HEK293 (cell line): Measurements from ENCODE around the gene SUMF1.
A peak's percentile ranks its signal among the peaks of the same experiment; 100 is the strongest.

Experiments used
- HOXA7 ChIP-seq: sonication (generic); formaldehyde crosslinking; IDR thresholded peaks from 2 replicates; pipeline ENCODE4 v1.8.1; 2022; ENCODE audit warnings: missing genetic modification reagents, borderline replicate concordance
- OSR2 ChIP-seq: fragments of 450-650 bp; formaldehyde crosslinking; IDR thresholded peaks from 2 replicates; pipeline ENCODE4 v1.5.1; 2016; ENCODE audit warnings: missing biosample characterization, missing genetic modification characterization
- PBX3 ChIP-seq: sonication (generic); formaldehyde crosslinking; IDR thresholded peaks from 2 replicates; pipeline ENCODE4 v1.8.1; 2022; ENCODE audit warnings: mild to moderate bottlenecking, moderate library complexity, missing genetic modification reagents
- PRDM10 ChIP-seq: fragments of 450-650 bp; formaldehyde crosslinking; IDR thresholded peaks from 2 replicates; pipeline ENCODE4 v1.5.1; 2016; ENCODE audit warnings: missing biosample characterization, missing genetic modification characterization
- SP7 ChIP-seq: fragments of 450-650 bp; formaldehyde crosslinking; IDR thresholded peaks from 2 replicates; pipeline ENCODE4 v1.5.1; 2016; ENCODE audit warnings: missing biosample characterization, missing genetic modification characterization
- TSHZ1 ChIP-seq: fragments of 450-650 bp; formaldehyde crosslinking; IDR thresholded peaks from 2 replicates; pipeline ENCODE4 v1.5.1; 2016; ENCODE audit warnings: missing biosample characterization, missing genetic modification characterization, borderline replicate concordance
- ZBTB7A ChIP-seq: fragments of 450-650 bp; formaldehyde crosslinking; IDR thresholded peaks from 2 replicates; pipeline ENCODE4 v1.5.1; 2016; ENCODE audit warnings: low read depth, missing biosample characterization, missing genetic modification characterization
- ZEB2 ChIP-seq: fragments of 450-650 bp; formaldehyde crosslinking; IDR thresholded peaks from 2 replicates; pipeline ENCODE4 v1.5.1; 2016; ENCODE audit warnings: missing biosample characterization, missing genetic modification characterization
- ZNF132 ChIP-seq: fragments of 450-650 bp; formaldehyde crosslinking; IDR thresholded peaks from 2 replicates; pipeline ENCODE4 v1.5.1; 2017; ENCODE audit warnings: missing biosample characterization, missing genetic modification characterization, borderline replicate concordance
- ZNF24 ChIP-seq: fragments of 450-650 bp; formaldehyde crosslinking; IDR thresholded peaks from 2 replicates; pipeline ENCODE4 v1.5.1; 2016; ENCODE audit warnings: missing biosample characterization, missing genetic modification characterization
- ZNF350 ChIP-seq: fragments of 450-650 bp; formaldehyde crosslinking; IDR thresholded peaks from 2 replicates; pipeline ENCODE4 v1.5.0; 2017; ENCODE audit warnings: missing biosample characterization, mild to moderate bottlenecking, missing genetic modification characterization
- ZNF513 ChIP-seq: fragments of 450-650 bp; IDR thresholded peaks from 2 replicates; pipeline ENCODE4 v1.5.1; 2018; ENCODE audit warnings: missing biosample characterization, missing genetic modification characterization
- ZNF623 ChIP-seq: fragments of 450-650 bp; formaldehyde crosslinking; IDR thresholded peaks from 2 replicates; pipeline ENCODE4 v1.5.1; 2016; ENCODE audit warnings: missing biosample characterization, missing genetic modification characterization
- ZNF701 ChIP-seq: fragments of 450-650 bp; formaldehyde crosslinking; IDR thresholded peaks from 2 replicates; pipeline ENCODE4 v1.5.1; 2016; ENCODE audit warnings: missing biosample characterization, missing genetic modification characterization
- ZNF777 ChIP-seq: fragments of 450-650 bp; formaldehyde crosslinking; IDR thresholded peaks from 2 replicates; pipeline ENCODE4 v1.5.1; 2017; ENCODE audit warnings: missing biosample characterization, missing genetic modification characterization, borderline replicate concordance
- ZNF785 ChIP-seq: fragments of 450-650 bp; formaldehyde crosslinking; IDR thresholded peaks from 2 replicates; pipeline ENCODE4 v1.5.1; 2016; ENCODE audit warnings: missing biosample characterization, missing genetic modification characterization
- ZNF843 ChIP-seq: fragments of 450-650 bp; formaldehyde crosslinking; IDR thresholded peaks from 2 replicates; pipeline ENCODE4 v1.5.1; 2016; ENCODE audit warnings: missing biosample characterization, missing genetic modification characterization
- ZSCAN23 ChIP-seq: fragments of 450-650 bp; formaldehyde crosslinking; IDR thresholded peaks from 2 replicates; pipeline ENCODE4 v1.5.1; 2016; ENCODE audit warnings: missing biosample characterization, missing genetic modification characterization
- TF ChIP-seq, protein P1 (sequence below): fragments of 450-650 bp; formaldehyde crosslinking; IDR thresholded peaks from 2 replicates; pipeline ENCODE4 v1.5.1; 2016; ENCODE audit warnings: missing biosample characterization, missing genetic modification characterization
- TF ChIP-seq, protein P2 (sequence below): fragments of 450-650 bp; formaldehyde crosslinking; IDR thresholded peaks from 2 replicates; pipeline ENCODE4 v1.5.1; 2016; ENCODE audit warnings: missing biosample characterization, missing genetic modification characterization
- TF ChIP-seq, protein P3 (sequence below): fragments of 450-650 bp; formaldehyde crosslinking; IDR thresholded peaks from 2 replicates; pipeline ENCODE4 v1.5.1; 2016; ENCODE audit warnings: missing biosample characterization, missing genetic modification characterization
- TF ChIP-seq, protein P4 (sequence below): fragments of 450-650 bp; formaldehyde crosslinking; IDR thresholded peaks from 2 replicates; pipeline ENCODE4 v1.5.1; 2017; ENCODE audit warnings: missing biosample characterization, missing genetic modification characterization

SUMF1 gene

DNA sequence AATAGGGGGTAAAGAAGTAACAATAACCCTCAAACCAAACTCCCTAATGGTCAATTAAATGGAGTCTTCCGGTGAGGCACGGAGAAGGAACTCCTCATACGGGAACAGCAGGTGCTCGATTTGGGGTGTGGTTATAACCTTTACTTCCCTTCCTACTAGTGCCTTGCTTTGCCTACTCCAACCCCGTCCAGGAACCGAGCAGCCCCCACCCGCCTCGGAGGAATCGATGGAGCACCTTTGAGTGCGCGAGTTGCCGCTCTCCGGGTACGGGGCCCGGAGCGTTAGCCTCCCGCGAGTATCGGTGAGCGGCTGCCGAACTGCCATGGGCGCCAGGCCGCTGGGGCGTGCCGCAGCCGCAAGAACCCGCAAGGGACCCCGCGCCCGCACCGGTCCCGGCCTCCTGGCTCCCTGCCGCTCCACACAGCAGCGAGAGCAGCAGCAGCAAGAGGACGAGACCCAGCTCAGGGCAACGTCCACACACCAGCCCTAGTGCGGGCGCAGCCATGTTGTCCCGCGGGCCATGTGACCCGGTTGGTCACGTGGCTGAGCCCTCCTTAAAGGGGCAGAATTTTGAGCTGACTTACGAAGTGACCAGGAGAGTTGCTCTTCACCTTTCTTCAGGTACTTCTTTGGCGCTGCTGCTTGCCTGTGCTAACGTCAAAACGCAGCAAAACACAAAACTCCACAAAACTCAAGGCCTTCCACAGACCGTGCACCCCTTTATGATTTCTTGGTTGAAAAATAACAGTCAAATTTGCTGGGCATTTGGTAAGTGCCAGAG is at the start of gene SUMF1 (continued):
- TF ChIP-seq HOXA7 (CRISPR knock-in tag) (no peak), ZNF513 (tag by site-specific recombination) (no peak), ZNF843 (tag by site-specific recombination) (peak; percentile 70; the same call in 1 of the 2 replicates), ZEB2 (tag by site-specific recombination) (peak; percentile 50), ZNF701 (tag by site-specific recombination) (peak; percentile 40; the same call in 1 of the 2 replicates), ZNF132 (no peak), ZBTB7A (tag by site-specific recombination) (no peak), ZSCAN23 (peak; percentile 69; the same call in 1 of the 2 replicates), ZNF350 (tag by site-specific recombination) (no peak), TSHZ1 (tag by site-specific recombination) (peak; percentile 47; the same call in 1 of the 2 replicates), ZNF785 (no peak; the same call in 1 of the 2 replicates), OSR2 (tag by site-specific recombination) (no peak), PRDM10 (tag by site-specific recombination) (peak; percentile 43), ZNF777 (tag by site-specific recombination) (no peak), ZNF24 (tag by site-specific recombination) (peak; percentile 96), ZNF623 (tag by site-specific recombination) (peak; percentile 16), PBX3 (CRISPR knock-in tag) (peak; percentile 61; the same call in 1 of the 2 replicates), SP7 (tag by site-specific recombination) (peak; percentile 84)
- TF ChIP-seq, protein P1, sequence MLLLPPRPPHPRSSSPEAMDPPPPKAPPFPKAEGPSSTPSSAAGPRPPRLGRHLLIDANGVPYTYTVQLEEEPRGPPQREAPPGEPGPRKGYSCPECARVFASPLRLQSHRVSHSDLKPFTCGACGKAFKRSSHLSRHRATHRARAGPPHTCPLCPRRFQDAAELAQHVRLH (tag by site-specific recombination): peak; percentile 60
- TF ChIP-seq, protein P2, sequence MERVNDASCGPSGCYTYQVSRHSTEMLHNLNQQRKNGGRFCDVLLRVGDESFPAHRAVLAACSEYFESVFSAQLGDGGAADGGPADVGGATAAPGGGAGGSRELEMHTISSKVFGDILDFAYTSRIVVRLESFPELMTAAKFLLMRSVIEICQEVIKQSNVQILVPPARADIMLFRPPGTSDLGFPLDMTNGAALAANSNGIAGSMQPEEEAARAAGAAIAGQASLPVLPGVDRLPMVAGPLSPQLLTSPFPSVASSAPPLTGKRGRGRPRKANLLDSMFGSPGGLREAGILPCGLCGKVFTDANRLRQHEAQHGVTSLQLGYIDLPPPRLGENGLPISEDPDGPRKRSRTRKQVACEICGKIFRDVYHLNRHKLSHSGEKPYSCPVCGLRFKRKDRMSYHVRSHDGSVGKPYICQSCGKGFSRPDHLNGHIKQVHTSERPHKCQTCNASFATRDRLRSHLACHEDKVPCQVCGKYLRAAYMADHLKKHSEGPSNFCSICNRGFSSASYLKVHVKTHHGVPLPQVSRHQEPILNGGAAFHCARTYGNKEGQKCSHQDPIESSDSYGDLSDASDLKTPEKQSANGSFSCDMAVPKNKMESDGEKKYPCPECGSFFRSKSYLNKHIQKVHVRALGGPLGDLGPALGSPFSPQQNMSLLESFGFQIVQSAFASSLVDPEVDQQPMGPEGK: peak; percentile 53; the same call in 1 of the 2 replicates
- TF ChIP-seq, protein P3, sequence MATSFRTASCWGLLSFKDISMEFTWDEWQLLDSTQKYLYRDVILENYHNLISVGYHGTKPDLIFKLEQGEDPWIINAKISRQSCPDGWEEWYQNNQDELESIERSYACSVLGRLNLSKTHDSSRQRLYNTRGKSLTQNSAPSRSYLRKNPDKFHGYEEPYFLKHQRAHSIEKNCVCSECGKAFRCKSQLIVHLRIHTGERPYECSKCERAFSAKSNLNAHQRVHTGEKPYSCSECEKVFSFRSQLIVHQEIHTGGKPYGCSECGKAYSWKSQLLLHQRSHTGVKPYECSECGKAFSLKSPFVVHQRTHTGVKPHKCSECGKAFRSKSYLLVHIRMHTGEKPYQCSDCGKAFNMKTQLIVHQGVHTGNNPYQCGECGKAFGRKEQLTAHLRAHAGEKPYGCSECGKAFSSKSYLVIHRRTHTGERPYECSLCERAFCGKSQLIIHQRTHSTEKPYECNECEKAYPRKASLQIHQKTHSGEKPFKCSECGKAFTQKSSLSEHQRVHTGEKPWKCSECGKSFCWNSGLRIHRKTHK (tag by site-specific recombination): no peak
- TF ChIP-seq, protein P4, sequence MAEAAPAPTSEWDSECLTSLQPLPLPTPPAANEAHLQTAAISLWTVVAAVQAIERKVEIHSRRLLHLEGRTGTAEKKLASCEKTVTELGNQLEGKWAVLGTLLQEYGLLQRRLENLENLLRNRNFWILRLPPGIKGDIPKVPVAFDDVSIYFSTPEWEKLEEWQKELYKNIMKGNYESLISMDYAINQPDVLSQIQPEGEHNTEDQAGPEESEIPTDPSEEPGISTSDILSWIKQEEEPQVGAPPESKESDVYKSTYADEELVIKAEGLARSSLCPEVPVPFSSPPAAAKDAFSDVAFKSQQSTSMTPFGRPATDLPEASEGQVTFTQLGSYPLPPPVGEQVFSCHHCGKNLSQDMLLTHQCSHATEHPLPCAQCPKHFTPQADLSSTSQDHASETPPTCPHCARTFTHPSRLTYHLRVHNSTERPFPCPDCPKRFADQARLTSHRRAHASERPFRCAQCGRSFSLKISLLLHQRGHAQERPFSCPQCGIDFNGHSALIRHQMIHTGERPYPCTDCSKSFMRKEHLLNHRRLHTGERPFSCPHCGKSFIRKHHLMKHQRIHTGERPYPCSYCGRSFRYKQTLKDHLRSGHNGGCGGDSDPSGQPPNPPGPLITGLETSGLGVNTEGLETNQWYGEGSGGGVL (tag by site-specific recombination): no peak
